COLO829 (cell line): ENCODE measurements around the gene ARHGEF40.
"Not testable (repeated sequence)": the region's sequence is repeated elsewhere in the genome, so short reads cannot be mapped to it uniquely, and the experiment has no call there.

Experiments
- DNase-seq: peaks from one replicate; pipeline ENCODE4 v3.0.0; 2012; ENCODE audit warnings: low spot score

The ARHGEF40 gene

GRCh38 chr14:21039585-21040369 lies 30.3 kb upstream of the ARHGEF40 start:
- DNase-seq: peak; percentile 86

- no peak for DNase-seq
Observed at GRCh38 chr14:21040370-21040925, 29.7 kb upstream of the ARHGEF40 start.

GRCh38 chr14:21040941-21041340 lies 29.2 kb upstream of the ARHGEF40 start:
- DNase-seq: not testable (repeated sequence)

- DNase-seq: peak; percentile 81
Observed at GRCh38 chr14:21041676-21042433, 28.2 kb upstream of the ARHGEF40 start, which contains the start of gene RNASE7. RNASE7 (plus strand) TSS chr14:21042362; CDS start chr14:21042993, 631 bp downstream.

GRCh38 chr14:21042918-21043317 lies 27.2 kb upstream of the ARHGEF40 start:
- no peak for DNase-seq

GRCh38 chr14:21043387-21043973 lies 26.6 kb upstream of the ARHGEF40 start:
- DNase-seq: no peak

GRCh38 chr14:21043974-21044618 lies 26.0 kb upstream of the ARHGEF40 start:
- DNase-seq: no peak

- DNase-seq: no peak
Observed at GRCh38 chr14:21047378-21047781, 22.7 kb upstream of the ARHGEF40 start.

- DNase-seq: no peak
Observed at GRCh38 chr14:21048638-21049037, 21.5 kb upstream of the ARHGEF40 start.

GRCh38 chr14:21049271-21049673 lies 20.8 kb upstream of the ARHGEF40 start:
- no peak for DNase-seq

GRCh38 chr14:21050597-21050996 lies 19.5 kb upstream of the ARHGEF40 start:
- no peak for DNase-seq

- DNase-seq: no peak
Observed at GRCh38 chr14:21053184-21054122, 16.7 kb upstream of the ARHGEF40 start.

GRCh38 chr14:21054123-21054767 lies 15.9 kb upstream of the ARHGEF40 start:
- DNase-seq: no peak

- DNase-seq: no peak
Observed at GRCh38 chr14:21054768-21055145, 15.3 kb upstream of the ARHGEF40 start.

GRCh38 chr14:21055432-21056117 lies 14.5 kb upstream of the ARHGEF40 start:
- no peak for DNase-seq

GRCh38 chr14:21056520-21057163 lies 13.5 kb upstream of the ARHGEF40 start:
- no peak for DNase-seq

- DNase-seq: no peak
Observed at GRCh38 chr14:21057803-21058675, 12.1 kb upstream of the ARHGEF40 start, which contains the start of gene RNASE8. RNASE8 (plus strand) TSS chr14:21057822; CDS start chr14:21057893, 71 bp downstream.

GRCh38 chr14:21058903-21059302 lies 11.2 kb upstream of the ARHGEF40 start:
- no peak for DNase-seq
